GM18520 (cell line): ENCODE results near the gene MAP2K6.

Source experiments
- ATAC-seq: cut with Tn5 transposase; IDR thresholded peaks from one replicate; pipeline ENCODE4 v1.9.1; 2021; ENCODE audit not compliant: unreplicated experiment

MAP2K6 gene

DNA sequence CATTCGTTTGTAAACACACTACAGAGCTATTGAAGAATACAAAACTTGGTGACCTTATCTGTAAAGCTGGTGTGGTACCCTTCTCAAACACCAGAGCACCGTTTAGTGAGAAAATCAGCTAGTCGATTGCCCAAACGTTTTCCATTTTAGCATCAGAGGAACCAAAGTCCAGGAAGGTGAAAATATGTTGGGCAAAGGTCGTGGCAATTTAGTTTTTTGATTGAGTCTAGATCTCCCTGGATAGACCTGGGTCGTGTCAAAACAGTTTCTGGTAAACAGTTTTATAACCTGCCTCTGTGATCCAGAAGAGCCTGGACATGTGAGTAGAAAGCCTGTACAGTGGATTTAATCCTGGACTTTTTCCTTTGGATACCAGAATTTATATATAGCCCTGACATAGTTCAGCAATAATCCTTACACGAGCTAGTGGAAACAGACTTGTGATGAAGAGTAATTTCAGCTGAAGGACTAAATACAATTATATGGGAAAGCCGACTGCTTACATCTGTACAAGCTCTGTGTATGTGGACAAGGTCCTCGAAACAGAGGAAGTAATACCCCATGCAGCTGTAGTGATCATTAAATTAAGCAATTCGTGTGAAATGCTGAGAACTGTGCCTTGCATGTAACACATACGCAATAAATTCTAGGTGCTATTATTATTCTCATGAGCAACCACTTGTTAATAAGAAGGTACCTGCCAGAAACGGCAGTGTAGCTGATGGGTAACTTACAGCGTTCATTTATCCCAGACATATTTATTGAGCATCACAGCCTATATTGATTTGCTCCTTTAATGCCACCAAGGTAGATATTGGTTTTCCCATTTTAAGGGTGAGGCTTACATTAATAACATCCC lies 72.5 kb downstream of the MAP2K6 start:
- no peak for ATAC-seq

DNA sequence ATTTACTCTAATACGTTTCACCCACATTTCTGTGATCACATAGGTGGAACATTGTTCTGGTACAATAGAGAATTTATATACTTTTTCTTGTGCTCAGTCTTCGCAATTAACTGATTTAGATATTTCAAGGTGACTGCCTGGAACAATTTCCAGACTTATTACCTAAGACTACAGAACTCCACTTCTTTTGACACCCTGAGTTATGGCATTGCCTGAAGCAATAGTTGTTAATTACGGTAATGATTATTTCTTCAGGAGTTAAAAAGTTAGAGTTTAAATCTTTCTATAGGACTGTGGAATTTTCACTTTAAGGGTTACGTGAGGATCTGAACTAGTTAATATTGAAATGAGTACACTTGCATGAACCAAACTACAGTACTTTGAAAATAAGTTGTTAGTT lies 74.8 kb downstream of the MAP2K6 start:
- no peak for ATAC-seq

DNA sequence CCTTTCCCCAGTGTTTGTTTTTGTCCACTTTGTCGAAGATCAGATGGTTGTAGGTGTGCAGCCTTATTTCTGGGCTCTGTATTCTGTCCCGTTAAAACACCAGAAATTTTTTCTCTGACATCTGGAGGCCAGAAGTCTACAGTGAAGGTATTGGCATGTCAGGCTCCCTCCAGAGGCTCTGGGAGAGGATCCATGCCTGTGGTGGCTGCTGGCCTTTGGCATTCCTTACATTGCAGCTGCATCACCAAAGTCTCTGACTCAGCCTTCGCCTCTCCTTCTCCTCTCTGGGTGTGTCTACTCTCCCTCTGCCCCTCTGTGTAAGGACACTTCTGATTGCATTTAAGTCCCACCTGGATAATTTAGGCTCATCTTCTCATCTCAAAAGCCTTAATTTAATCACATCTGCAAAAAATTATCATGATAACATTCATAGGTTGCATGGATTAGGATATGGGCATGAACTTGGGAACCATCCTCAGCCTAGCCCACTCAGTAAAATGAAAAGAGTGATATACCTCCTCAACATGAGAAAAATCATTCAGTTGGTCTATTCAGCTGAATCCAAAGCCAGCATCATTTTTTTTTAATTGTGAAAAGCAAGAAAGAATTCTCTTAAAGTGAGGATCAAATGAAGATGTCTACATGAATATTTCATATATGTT lies 78.0 kb downstream of the MAP2K6 start:
- ATAC-seq = no peak

DNA sequence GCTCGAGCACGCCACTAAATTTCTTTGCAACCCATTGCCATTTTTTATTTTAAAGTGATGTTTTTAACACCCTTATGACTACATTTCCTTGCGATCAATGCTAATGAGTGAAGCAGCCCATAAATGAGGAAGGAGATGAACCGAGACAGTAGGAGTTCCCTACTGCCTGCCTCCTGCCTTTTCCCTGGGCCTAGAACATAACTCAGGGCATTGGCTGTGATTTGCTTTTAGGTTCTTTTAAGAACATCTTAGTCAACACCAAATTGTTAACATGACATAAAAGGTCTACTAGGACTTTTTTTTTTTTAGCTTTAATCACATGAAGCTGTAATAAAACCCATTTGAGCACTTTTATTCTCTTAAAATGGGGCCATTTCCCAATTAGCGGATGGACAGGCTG lies 81.3 kb downstream of the MAP2K6 start:
- no peak for ATAC-seq

DNA sequence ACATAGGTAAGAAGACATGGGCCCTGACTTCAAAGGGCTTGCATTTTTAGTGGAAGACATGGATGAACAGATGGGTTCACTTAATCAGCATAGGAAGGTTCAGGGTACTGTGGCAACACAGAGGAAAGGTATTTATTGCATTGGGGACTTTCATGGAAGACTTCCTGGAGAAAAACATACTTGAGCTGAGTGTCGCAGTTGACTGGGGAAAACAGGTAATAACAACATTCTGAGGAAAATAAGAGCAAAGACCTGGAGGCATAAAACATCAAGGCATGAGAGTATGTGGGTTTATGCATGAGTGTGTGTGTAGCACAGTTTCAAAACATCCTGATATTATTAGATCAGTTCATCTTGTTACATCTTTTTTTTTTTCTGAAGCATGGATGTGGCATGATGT lies 82.7 kb downstream of the MAP2K6 start:
- no peak for ATAC-seq

DNA sequence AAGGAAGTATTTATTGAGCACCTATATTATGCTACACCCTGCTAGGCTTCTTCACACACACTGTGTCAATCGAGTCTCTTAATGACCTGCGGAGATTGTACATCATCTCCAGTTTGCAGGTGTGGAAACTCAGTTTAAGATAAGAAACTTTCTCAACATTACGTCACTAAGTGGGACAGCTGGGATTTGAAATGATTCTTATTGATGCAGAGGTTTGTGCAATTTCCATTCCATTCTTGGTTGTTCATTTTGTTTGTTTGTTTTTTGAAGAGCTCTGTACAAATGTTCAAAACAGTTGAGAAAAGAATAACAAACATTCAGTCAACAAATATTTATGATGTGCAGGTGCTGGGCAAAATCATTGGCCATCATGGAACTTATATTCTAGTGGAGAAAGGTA lies 84.8 kb downstream of the MAP2K6 start:
- no peak for ATAC-seq

DNA sequence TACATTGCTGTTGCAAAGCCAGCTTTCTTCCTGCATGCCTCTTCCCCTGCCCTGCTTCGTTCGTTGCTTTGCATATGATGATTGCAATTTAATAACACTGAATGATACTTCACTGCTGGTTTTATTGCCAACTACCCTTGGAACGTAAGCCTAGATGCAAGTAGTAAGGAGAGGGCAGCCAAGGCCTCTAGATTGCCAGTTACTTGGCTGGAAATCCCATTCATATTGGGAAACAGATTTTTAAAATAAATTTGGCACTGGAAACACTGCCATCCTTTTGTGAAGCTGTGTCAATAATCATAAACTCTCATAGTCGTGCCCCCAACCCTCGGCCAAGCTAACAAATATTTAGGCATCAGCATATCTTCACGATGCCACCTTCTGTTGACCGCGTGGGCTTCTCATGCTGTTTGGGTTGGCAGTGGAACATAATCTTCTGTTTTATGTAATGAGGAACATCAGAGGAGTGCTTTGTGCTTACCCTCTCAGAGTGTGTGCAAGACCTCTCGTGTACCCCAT lies 86.5 kb downstream of the MAP2K6 start:
- no peak for ATAC-seq

DNA sequence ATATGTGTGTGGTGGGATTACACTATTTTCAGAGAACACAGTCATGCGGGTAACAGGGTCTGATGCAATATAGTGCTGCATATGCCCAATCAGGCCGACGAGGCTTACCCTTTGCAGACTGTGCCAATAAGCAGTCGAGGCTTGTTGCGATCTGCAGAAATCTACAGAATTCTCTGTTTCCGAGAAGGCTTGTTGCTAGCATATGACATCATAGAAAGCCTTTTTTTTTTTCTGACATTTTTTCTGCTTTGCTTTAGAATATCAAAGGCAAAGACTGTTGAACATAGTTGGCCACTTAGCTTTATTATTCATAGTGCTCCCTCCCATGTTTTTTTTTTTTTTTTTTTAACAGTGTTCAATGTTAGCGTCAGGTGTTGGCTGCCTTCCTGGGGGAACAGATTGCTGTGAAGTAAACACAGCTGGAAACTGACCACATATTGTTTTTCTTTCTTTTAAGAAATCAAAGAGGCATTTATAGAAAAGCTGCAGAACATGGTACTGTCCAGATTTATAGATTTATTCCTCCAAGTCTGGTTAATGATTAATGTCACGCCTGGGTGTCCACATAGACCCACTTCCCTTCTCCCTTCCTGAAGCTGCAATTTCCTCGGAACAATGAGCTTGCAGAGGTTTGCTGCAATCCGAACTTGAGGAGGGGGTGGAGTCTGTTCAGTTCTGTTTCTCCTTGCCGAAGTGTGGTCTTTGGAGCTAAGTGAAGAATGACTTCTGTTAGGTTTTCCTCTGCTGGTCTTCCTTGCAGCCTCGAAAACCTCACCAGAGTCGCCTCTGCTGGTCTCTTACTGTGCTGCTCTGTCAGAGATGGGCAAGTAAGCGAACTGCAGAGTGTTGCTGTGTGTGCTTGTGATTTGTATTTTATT lies 87.3 kb downstream of the MAP2K6 start:
- no peak for ATAC-seq

DNA sequence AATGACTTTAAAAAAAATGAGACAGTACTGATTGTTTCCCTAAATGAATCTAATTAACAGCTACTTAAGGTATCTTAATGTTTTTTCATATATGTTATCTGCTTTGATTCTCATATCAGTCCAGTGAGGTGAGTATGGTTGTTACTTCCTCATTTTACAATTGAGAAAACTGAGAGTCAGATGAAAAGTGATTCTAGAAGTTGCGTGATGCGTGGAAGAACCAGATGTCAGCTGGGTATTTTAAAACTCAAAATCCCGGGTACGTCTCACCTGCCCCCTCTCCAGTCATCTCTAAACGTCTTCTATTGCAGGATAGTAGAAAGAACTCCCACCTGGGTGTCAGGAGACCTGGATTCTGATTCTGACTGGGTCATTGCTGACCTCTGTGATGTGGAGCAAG lies 89.2 kb downstream of the MAP2K6 start:
- peak; percentile 92 for ATAC-seq

DNA sequence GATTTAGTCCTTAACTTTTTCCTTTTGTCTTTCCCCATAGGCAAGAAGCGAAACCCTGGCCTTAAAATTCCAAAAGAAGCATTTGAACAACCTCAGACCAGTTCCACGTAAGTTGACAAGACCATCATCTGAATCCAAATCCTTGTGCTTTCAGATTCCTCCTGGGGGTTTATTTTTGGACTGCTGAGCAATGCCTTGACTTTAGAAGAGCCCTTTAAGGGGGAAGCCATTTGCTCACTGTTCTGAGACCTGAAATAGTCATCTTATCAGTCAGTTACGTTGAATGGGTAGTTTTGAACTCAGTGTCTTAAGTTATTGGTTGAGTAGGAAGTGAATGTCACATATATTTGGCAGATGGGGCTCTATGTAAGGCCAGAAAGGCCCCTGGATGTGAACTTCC lies 91.2 kb downstream of the MAP2K6 start:
- no peak for ATAC-seq

DNA sequence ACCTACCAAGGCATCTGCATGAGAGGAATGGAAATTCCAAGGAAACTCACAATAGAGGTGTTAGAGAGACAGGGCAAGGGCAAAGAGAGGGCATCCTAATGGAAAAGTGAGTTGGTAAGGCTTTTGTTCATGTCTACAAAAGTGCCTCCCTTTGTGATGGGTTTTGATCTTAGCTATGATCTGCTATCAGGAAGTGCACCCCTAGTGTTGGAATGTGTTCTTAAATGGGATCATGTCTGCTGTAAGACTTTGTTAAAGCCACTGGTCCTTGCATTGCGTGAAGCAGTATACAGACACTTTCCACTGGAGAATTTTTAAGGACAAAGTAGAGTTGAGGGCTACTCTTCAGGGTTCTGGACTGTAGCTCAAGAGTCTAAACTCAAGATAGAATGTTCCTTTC lies 92.0 kb downstream of the MAP2K6 start:
- no peak for ATAC-seq

DNA sequence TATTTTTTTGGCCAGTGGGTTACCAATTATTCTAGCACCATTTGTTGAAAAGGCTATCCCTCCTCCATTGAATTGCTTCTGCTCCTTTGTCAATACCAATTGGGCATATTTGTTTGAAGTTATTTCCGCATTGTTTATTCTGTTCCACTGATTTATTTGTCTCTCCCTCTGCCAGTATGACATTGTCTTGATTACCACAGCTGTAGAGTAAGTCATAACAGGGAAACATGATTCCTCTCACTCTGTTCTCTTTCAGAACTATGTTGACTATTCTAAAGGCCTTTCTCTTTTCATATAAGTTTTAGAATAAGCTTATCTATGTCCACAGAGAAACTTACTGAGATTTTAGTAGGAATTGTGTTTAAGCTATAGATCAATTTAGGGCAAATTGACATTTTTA lies 94.3 kb downstream of the MAP2K6 start:
- ATAC-seq = no peak

DNA sequence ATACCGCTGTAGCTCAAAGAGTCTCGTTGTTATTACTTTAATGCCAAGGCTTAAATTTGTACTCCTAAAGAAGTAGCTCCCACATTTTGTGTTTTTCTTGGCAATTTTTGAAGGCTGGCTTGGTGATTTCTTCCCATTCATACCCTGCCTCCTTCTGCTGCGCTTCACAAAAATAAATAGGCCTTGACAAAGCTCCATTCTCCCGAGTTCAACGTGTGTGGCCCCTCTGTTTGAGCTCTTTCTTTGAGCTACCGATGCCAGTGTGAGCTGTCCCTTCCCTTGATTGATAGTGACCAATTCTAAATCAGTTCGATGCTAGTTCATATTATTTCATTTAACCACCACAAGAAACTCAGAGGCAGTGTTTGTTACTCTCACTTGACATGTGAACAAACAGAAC lies 96.8 kb downstream of the MAP2K6 start:
- ATAC-seq = no peak

DNA sequence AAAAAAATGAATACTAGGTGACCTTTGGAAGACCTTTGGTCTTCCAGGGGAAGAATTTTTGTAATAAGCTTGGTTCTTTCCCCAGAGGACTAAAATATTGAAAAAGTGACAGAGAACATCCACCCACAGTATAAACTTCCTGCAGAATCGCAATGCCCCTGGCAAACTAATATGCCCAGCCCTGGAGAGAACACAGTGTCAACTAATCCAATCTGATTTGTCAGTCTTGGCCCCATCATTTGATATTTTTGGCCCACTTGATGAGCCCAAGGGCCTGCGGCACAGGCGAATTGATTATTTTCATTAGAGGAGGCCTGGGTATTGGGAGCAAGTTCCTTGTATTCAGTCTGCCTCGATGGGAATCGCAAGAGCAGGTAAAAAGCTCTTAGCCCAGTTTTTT lies 98.4 kb downstream of the MAP2K6 start:
- no peak for ATAC-seq

DNA sequence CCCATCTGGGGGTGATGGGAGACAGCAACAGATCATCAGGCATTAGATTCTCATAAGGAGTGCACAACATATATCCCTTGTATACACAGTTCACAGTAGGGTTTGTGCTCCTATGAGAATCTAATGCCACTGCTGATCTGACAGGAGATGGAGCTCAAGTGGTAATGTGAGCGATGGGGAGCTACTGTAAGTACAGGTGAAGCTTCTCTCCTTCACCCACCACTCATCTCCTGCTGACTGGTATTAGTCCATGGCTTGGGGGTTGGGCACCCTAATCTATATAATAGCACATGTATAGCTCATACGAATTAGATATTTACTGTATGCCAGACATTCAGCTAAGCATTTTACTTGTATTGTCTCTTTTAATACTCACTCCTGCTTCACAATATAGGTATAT lies 101.7 kb downstream of the MAP2K6 start:
- no peak for ATAC-seq

DNA sequence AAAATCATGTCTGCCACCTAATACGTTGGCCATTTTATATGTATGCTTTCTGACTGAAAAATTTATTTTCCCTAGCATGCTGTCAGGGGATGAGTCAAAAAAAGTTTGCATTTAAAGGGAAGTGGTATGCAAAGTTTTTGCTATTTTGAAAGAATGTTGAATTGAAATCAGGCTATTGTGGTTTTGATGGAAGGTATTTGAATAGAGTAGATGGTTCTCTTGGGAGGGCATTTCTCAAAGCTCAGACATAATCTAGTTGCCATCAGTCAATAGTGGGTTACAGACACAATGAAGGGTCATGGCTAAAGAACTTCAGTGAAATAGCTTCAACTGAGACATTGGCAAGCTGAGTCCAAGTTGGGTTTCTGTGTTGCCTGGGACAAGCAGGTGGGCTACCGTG lies 102.4 kb downstream of the MAP2K6 start:
- ATAC-seq = peak; percentile 82

DNA sequence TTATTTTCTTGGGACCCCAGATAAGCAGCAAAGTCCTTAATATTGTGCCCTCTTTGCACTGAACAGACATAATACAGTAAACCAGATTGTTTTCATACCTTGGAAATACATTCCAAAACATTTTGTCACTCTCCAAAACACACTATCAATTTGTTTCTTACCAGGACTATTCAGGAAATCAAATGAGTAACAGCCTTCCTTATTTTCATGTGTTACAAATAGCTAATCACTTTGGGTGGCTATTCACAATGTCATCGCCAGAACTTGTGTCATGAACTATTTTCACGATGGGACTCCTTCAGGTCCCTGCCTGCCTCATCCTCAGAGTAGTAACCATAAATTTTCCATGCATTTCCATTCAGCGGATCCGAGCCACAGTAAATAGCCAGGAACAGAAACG lies 104.5 kb downstream of the MAP2K6 start:
- ATAC-seq = no peak

DNA sequence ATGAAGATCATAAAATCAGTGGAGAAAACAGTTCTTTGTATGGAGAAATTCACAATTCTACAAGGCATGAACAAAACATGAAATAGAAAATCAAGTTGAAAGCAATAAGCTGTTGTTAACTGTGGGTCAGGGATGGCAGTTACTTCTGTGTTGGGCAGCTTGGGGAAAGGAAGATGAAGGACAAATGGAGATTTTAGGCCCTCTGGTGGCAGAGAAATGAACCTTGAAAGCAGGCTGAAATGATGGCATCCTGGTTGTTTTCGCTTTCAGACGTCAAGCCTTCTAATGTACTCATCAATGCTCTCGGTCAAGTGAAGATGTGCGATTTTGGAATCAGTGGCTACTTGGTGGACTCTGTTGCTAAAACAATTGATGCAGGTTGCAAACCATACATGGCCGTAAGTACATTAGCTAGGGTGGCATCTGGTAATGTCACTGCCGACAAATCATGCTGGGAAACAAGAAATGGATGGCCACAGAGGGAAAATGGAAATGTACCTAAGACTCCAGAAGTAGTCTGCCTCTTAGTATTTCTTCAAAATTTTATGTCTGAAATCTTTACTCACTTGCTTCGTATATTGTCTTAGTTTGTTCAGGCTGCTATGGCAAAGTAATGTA lies 108.9 kb downstream of the MAP2K6 start:
- ATAC-seq = peak; percentile 34

DNA sequence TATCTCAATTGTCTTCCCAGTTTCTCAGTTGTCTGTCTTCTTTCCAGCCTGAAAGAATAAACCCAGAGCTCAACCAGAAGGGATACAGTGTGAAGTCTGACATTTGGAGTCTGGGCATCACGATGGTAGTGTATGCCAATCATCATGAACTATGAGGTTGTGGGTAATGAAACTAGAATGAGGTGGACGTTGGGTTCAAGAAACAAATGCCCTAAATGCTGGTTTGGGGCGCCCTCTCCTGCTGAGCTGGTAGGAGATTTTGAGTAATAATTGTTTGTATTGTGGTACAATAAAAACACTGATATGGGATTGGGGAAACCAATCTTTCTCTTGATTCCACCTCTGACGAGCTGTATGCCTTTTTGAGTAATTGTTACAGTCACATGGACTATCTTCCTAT lies 110.4 kb downstream of the MAP2K6 start:
- no peak for ATAC-seq

DNA sequence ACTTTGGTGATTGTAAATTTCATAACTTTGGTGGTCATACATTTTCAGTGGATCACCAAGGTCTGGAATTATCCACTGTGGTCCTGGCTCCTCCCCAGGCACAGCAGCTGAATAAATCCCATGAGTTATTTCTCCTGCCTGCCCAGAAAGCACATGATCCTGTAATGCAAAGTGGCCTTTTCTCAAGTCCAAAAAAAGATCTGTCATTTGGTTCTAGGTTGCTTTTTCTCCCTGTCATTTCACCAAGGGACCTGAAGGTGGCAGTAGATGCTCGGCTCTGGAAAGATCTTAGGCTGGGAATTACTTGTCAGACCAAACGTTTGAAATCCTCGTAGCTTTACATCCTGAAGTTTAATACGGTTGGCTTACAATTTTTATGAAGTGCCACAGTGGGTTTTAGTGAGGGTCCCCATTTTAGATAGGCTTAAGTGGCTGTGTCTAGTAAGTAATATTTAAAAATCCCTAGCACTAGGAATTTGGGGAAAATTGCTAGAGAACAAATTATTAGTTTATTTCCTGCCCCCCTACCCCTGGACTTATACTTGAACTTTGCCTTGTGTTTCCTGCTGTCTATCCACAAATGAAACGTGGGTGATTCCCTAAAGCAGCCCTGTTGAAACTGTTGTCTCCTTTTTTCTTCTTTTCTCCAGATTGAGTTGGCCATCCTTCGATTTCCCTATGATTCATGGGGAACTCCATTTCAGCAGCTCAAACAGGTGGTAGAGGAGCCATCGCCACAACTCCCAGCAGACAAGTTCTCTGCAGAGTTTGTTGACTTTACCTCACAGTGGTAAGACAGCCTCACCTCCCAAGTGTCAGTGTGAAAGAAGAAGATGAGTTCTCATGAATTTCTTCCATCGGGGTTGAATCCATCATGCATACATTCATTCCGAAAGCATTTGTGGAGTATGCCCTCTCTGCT lies 111.7 kb downstream of the MAP2K6 start:
- no peak for ATAC-seq
